ENCODE results near the gene ACSS1.

ACSS1 gene

DNA sequence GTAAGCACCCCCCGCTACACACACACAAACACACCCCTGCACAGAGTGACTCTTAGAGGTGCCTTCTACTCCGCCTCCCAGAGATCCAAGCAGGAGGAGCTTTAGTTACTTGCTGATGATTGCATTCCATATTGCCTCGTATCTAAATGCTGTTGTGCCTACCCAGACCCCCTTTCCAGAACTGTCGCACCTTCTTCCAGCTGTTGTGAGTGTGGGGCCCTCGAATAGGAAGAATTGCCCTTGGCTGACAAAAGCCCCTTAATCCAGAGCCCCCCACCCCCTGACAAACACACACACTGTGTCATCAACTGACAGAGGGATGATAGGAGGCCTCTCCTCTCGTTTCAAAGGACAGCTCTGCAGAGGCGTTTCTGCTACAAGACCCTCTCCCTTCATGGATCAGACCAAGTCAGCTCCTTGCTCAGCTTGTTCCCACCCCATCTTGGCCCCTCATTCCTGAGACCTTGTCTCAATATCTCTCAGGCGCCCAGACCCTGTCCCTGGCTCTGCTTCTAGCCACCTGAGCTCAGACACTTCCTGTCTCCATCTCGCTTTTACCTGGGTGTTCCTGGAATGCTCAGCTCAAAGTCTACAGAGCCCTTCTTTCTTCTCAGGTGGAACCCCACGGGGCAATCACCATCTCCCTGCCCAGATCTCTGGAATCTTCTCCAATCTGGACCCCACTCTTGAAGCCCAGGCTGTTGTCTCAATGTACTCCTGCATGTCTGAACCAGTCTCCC, 28.0 kb upstream of the ACSS1 start:
- Histone ChIP-seq H3K27me3 (ENCODE audit: control insufficient read depth, insufficient read depth, low read length) (peaks cover 86% of the 10 kb centered on the region), H3K9ac (ENCODE audit: low read depth, low read length) (no peak overlapping the region), H3K36me3 (ENCODE audit: control insufficient read depth, insufficient read depth, low read length) (no peaks in the 10 kb centered on the region), H3K4me1 (ENCODE audit: control insufficient read depth, insufficient read depth, low read length) (peaks cover 20% of the 10 kb centered on the region), H3K27ac (ENCODE audit: low read depth, low read length) (no peak overlapping the region), H3K9me3 (ENCODE audit: control insufficient read depth, insufficient read depth, low read length) (no peaks in the 10 kb centered on the region), H3K4me3 (ENCODE audit: low read depth, low read length) (no peak overlapping the region)

DNA sequence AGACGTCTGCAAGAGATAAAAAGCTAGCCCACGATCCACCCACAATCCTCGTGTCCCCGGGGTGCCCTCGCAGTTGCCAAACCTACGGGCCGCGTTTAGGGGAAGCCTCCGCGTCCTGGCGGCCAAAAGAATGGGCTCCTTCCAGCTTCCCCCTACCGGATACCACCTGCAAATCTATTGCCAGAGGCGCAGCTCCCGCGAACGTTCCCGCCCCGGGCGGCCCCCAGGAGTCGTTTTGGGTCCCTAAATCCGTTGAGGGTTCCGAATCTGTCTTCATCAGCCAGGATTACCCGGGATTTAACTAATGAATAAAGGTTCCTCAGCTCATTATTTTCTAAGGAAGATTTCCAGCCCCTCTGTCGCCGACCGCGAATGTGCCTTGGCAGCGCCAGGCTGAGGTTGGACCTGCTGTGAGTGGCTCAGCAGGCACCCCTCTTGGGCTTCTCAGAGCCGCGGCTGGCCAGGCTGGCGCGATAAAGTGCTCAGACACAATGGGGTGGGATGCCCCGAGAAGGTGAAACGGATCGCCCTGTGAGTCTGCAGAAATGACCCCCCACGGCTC, 26.8 kb upstream of the ACSS1 start:
- Histone ChIP-seq H3K9me3 (ENCODE audit: control insufficient read depth, insufficient read depth, low read length) (no peaks in the 10 kb centered on the region), H3K36me3 (ENCODE audit: control insufficient read depth, insufficient read depth, low read length) (no peaks in the 10 kb centered on the region), H3K27me3 (ENCODE audit: control insufficient read depth, insufficient read depth, low read length) (peaks cover 88% of the 10 kb centered on the region), H3K4me1 (ENCODE audit: control insufficient read depth, insufficient read depth, low read length) (peaks cover 20% of the 10 kb centered on the region), H3K9ac (ENCODE audit: low read depth, low read length) (no peak overlapping the region), H3K27ac (ENCODE audit: low read depth, low read length) (no peak overlapping the region), H3K4me3 (ENCODE audit: low read depth, low read length) (peak overlapping the region; percentile 59; the same call in 1 of the 2 replicates)

DNA sequence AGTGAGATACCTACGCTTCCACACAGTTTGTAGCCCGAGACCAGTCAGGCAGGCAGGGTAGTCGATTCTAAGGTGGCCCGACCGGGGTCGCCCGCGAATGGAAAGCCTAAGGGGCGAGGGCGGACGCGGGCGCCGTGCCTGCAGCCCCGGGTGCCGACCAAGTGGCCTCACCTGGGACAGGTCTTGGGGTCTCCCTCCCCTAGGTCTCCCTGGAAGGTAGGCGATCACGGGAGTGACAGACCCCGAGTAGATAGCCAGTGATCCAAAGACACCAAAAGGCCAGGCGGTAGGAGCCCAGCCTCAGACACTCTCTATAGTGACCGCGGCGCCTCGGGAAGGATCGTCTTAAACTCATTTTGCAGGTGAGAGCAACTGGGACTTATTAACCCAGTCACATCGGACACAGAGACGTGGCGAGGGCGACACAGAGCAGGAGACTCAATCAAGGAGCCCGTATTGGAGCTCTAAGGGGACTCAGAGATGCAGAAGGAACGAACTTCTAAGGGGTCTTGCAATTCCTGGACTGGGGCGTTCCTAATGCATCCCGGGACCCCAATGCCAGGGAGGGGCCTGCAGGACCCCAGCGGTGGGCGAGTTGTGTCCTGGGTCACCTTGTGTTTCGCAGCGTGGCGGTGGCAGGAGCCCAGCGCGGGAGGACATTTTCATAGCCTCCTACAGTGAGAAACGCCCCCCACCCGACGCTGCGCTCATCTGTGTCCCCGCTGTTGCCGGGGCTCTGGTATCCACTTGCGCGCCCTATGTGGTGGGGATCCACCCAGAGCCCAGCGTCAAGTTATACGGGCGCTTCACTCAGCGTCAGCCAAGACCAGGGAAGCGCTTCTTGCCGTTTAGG, 26.1 kb upstream of the ACSS1 start:
- Histone ChIP-seq H3K4me3 (ENCODE audit: low read depth, low read length) (peak overlapping the region; percentile 59), H3K27ac (ENCODE audit: low read depth, low read length) (no peak overlapping the region), H3K36me3 (ENCODE audit: control insufficient read depth, insufficient read depth, low read length) (no peaks in the 10 kb centered on the region), H3K4me1 (ENCODE audit: control insufficient read depth, insufficient read depth, low read length) (peaks cover 20% of the 10 kb centered on the region), H3K9ac (ENCODE audit: low read depth, low read length) (no peak overlapping the region), H3K9me3 (ENCODE audit: control insufficient read depth, insufficient read depth, low read length) (no peaks in the 10 kb centered on the region), H3K27me3 (ENCODE audit: control insufficient read depth, insufficient read depth, low read length) (peaks cover 91% of the 10 kb centered on the region)

DNA sequence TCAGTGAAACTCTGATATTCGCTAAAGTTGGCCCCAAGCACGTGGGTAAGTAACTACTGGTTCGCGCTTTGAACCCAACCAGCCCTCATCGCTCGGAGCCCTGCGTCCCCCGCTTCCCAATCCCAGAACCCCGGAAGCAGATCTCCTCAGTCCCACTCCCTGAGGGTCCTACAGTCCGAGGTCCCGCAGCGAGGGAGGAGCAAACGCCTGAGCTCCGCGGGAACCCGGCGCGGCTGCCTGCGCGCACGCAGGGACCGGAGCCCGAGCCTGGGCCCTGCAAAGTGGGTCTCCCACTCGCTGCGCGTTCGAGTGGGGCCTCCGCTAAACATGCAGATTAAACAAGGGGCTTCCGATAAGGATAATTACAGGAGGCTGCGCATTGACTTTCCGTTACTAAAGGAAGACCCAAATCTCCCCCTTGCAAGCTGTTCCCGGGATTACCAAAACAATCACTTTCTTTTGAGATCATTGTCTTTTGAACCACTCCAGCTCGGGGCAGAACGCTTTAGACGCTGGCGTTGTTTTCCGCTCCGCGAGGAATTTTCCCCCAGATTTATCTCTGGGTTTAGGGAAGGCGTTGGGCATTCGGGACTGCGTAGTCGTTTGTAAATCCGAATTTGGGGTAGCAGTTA, 25.3 kb upstream of the ACSS1 start:
- Histone ChIP-seq H3K27me3 (ENCODE audit: control insufficient read depth, insufficient read depth, low read length) (peaks cover 99% of the 10 kb centered on the region), H3K4me1 (ENCODE audit: control insufficient read depth, insufficient read depth, low read length) (peaks cover 20% of the 10 kb centered on the region), H3K27ac (ENCODE audit: low read depth, low read length) (no peak overlapping the region), H3K9ac (ENCODE audit: low read depth, low read length) (no peak overlapping the region), H3K4me3 (ENCODE audit: low read depth, low read length) (peak overlapping the region; percentile 59), H3K9me3 (ENCODE audit: control insufficient read depth, insufficient read depth, low read length) (no peaks in the 10 kb centered on the region), H3K36me3 (ENCODE audit: control insufficient read depth, insufficient read depth, low read length) (no peaks in the 10 kb centered on the region)

DNA sequence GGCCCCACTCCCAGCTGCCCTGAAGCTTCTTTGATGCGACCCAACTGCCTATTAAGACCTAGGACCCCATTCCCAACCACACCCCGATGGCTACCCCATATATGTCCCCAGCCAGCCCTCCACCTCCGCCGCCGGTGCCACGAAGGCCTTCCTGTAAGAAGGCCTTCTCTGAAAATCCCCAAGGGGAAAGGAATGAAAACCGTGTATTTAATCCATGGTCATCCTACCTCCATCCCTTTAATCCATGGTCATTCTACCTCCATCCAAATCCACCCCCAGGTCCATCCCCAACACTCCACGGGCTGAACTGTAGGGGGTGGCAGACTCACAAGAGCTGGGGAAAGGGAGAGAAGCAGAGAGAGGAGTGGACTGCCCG, 24.5 kb upstream of the ACSS1 start:
- Histone ChIP-seq H3K9ac (ENCODE audit: low read depth, low read length) (no peak overlapping the region), H3K36me3 (ENCODE audit: control insufficient read depth, insufficient read depth, low read length) (no peaks in the 10 kb centered on the region), H3K27ac (ENCODE audit: low read depth, low read length) (no peak overlapping the region), H3K4me3 (ENCODE audit: low read depth, low read length) (no peak overlapping the region), H3K9me3 (ENCODE audit: control insufficient read depth, insufficient read depth, low read length) (no peaks in the 10 kb centered on the region), H3K4me1 (ENCODE audit: control insufficient read depth, insufficient read depth, low read length) (peaks cover 20% of the 10 kb centered on the region), H3K27me3 (ENCODE audit: control insufficient read depth, insufficient read depth, low read length) (peaks cover 100% of the 10 kb centered on the region)

DNA sequence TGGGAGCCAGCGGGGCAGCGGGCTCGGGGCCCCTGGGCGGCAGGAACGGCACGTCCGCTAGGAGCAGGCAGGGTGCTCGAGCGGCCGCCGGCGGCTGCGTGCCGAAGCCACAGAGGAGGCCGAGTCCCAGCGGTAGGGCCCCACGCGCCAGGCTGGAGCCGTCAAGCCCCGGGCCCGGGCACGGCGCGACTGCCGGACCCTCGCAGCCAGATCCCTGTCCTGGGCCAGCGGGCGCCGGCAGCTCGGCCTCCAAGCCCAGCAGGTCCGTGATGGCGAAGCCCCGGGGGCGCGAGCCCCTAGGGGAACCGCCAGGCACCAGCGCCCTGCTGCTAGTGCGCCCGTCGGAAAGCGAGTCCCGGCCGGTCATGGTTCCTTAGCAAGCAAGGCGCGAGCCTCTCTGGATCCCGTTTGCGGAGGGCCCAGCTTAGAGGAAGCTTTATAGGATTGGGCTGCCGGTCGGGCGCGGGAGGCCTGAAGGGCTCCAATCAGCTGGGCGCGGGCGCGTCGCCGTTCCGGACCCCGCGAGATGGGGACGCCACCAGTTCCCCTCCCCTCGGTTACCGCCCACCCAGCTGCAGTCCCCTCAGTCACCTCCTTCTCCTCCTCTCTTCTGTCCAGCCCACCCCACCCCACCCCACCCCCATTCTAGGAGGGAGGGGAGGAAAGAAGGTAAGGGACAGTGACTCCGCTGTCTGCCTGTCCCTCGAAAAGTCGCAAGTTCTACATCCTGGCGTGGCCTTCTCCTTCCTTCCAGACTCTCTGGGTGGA, 24.0 kb upstream of the ACSS1 start, which contains the start of gene VSX1:
VSX1 (minus strand) TSS at position 412 of the 768 bp plus-strand sequence; CDS start at position 367, 45 bp downstream.
- Histone ChIP-seq H3K27me3 (ENCODE audit: control insufficient read depth, insufficient read depth, low read length) (peaks cover 100% of the 10 kb centered on the region), H3K9ac (ENCODE audit: low read depth, low read length) (no peak within 1 kb of the TSS), H3K36me3 (ENCODE audit: control insufficient read depth, insufficient read depth, low read length) (no peaks in the 10 kb centered on the region), H3K4me3 (ENCODE audit: low read depth, low read length) (peak within 1 kb of the TSS; percentile 59), H3K27ac (ENCODE audit: low read depth, low read length) (no peak within 1 kb of the TSS), H3K9me3 (ENCODE audit: control insufficient read depth, insufficient read depth, low read length) (no peaks in the 10 kb centered on the region), H3K4me1 (ENCODE audit: control insufficient read depth, insufficient read depth, low read length) (peaks cover 20% of the 10 kb centered on the region)

DNA sequence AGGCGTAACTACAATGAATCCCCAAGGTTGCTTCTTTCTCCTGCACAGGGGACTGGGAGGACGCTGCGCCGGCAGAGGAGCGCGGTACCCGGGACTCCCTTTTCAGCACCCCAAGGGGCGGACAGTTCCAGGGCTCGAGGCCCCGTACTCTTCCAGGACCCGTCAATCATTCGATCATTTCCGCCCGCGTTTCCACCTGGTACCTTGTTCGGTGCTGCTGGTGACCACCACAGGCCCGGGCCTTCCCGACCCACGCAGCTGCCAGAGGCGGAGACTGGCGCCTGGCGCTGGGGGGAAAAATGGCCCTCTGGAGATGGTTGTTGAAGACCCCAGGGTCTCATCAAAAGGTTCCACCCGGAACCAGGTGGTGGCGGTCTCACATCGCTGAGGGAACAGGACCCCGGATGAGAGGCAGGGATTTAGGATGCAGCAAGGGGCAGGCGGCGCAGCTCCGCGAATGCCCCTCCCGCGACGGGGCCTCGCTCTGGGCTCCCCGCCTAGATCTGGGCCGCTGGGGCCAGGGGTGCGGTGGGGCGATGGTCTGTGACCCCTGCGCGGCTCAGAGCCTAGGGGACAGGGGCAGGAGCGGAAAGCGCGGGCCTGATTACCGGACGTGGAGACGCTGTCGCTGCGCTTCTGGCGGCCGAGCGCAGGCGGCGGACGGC, 23.3 kb upstream of the ACSS1 start:
- Histone ChIP-seq H3K4me3 (ENCODE audit: low read depth, low read length) (peak overlapping the region; percentile 51), H3K9ac (ENCODE audit: low read depth, low read length) (no peak overlapping the region), H3K4me1 (ENCODE audit: control insufficient read depth, insufficient read depth, low read length) (peaks cover 20% of the 10 kb centered on the region), H3K9me3 (ENCODE audit: control insufficient read depth, insufficient read depth, low read length) (no peaks in the 10 kb centered on the region), H3K36me3 (ENCODE audit: control insufficient read depth, insufficient read depth, low read length) (no peaks in the 10 kb centered on the region), H3K27me3 (ENCODE audit: control insufficient read depth, insufficient read depth, low read length) (peaks cover 99% of the 10 kb centered on the region), H3K27ac (ENCODE audit: low read depth, low read length) (no peak overlapping the region)

DNA sequence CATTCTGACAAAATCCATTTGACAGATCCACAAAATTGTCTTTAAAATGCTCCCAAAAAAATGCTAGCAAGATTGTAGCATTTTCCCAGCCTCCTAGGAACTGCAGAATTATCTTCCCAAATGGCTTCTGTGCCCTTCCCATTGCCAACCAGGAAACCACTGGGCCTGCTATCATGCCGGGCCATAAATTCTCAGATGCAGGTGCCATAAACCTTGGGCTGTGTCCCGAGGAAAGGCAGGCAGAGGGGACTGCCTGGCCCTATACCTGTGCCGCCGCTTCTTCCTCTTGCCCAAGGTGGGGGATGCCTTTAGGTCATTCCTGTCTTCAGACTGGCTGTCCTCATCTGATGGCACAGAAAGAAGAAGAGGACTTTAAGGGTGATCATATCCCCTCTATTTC, 21.2 kb upstream of the ACSS1 start:
- Histone ChIP-seq H3K9ac (ENCODE audit: low read depth, low read length) (no peak overlapping the region), H3K4me3 (ENCODE audit: low read depth, low read length) (no peak overlapping the region), H3K36me3 (ENCODE audit: control insufficient read depth, insufficient read depth, low read length) (no peaks in the 10 kb centered on the region), H3K27me3 (ENCODE audit: control insufficient read depth, insufficient read depth, low read length) (peaks cover 85% of the 10 kb centered on the region), H3K4me1 (ENCODE audit: control insufficient read depth, insufficient read depth, low read length) (peaks cover 17% of the 10 kb centered on the region), H3K27ac (ENCODE audit: low read depth, low read length) (no peak overlapping the region), H3K9me3 (ENCODE audit: control insufficient read depth, insufficient read depth, low read length) (no peaks in the 10 kb centered on the region)

DNA sequence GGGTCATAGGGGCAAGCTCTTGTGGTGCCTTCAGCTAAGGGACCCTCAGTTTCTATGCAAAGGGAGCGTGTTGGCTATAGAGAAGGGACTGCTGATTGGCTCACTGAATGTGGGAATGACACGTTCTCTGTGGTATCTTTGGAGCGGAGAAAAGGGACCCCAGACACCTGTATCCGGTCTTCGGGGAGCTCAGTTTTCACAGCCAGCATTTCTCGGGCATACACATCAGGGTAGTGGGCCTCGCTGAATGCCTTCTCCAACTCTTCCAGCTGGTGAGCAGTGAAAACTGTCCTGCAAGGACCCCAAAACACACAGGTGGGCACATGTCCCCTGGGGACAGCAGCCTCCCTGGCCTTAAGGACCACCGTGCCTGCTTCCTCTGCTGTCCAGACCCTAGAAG, 20.7 kb upstream of the ACSS1 start:
- H3K36me3 ChIP-seq (ENCODE audit: control insufficient read depth, insufficient read depth, low read length), result no peaks in the 10 kb centered on the region
- no peak overlapping the region for H3K27ac ChIP-seq (ENCODE audit: low read depth, low read length)
- no peaks in the 10 kb centered on the region for H3K9me3 ChIP-seq (ENCODE audit: control insufficient read depth, insufficient read depth, low read length)
- H3K27me3 ChIP-seq (ENCODE audit: control insufficient read depth, insufficient read depth, low read length), result peaks cover 80% of the 10 kb centered on the region
- no peak overlapping the region for H3K4me3 ChIP-seq (ENCODE audit: low read depth, low read length)
- no peak overlapping the region for H3K9ac ChIP-seq (ENCODE audit: low read depth, low read length)
- peaks cover 12% of the 10 kb centered on the region for H3K4me1 ChIP-seq (ENCODE audit: control insufficient read depth, insufficient read depth, low read length)

DNA sequence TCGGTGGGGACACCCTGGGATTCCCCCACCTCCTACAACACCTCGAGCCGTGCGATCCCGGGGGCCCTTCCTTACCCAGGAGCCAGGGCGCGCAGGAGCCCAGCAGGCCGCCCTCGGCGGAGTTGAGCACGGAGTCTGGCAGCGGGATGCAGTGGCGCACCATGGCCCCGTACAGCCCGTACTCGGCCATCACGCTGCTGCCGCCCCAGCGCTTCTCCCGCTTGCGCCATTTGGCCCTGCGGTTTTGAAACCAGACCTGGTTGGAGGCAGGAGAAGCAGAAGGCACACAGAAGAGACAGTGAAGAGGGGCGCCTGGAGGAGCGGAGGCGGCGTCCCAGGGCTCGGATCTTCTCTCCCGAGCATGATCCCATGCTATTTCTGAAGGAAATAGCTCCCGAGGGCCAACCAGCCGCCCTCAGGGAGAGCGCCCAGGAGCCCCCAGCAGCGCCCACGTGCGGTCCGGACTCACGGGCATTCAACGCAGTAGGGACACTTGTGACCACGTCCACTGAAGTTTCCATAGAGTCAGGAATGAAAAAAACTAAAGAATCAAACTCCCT, 19.8 kb upstream of the ACSS1 start:
- Histone ChIP-seq H3K9me3 (ENCODE audit: control insufficient read depth, insufficient read depth, low read length) (no peaks in the 10 kb centered on the region), H3K4me3 (ENCODE audit: low read depth, low read length) (peak overlapping the region; percentile 46), H3K9ac (ENCODE audit: low read depth, low read length) (no peak overlapping the region), H3K27ac (ENCODE audit: low read depth, low read length) (no peak overlapping the region), H3K4me1 (ENCODE audit: control insufficient read depth, insufficient read depth, low read length) (peaks cover 3% of the 10 kb centered on the region), H3K36me3 (ENCODE audit: control insufficient read depth, insufficient read depth, low read length) (no peaks in the 10 kb centered on the region), H3K27me3 (ENCODE audit: control insufficient read depth, insufficient read depth, low read length) (peaks cover 70% of the 10 kb centered on the region)
